ENCODE results near the gene CCDC137. TPM values are rescaled to one million over a fixed set of nuclear protein-coding genes. Genes with fewer than 3 reads are reported as not detected.

Gene CCDC137
- total RNA-seq, 4 donors from 2014 or later, result 18.2 to 25.6 (median 21.4) TPM

DNA sequence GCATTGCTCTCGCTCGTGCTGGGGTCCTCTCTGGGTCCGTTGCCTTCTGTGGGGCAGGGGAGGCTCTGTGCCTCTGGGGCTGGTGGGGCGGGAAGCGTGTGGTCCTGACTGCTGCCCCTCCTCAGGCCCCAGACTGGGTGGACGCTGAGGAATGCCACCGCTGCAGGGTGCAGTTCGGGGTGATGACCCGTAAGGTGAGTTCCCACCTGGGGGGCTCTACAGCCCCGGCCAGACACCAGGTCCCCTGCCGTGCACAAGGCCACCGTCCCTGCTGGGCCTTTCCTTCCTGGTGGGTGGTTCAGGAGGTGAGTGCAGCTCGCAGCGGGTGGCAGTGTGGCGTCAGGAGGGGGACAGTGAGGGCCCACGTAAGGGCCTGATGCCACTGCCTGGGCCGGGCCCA is 24.0 kb downstream of the CCDC137 start:
- DNase-seq, result no peak
- no peak overlapping the region for H3K27ac ChIP-seq
- WGBS, 2 donors, result 91% methylated on average over 4 of the region's 17 CpGs; no CpG with 5 or more reads in 1 of the 2 donors
- H3K36me3 ChIP-seq, result peaks cover 88 to 100% (median 90%) of the 10 kb centered on the region in 3 donors
- no peaks in the 10 kb centered on the region for H3K9me3 ChIP-seq
- TF ChIP-seq, protein P1, sequence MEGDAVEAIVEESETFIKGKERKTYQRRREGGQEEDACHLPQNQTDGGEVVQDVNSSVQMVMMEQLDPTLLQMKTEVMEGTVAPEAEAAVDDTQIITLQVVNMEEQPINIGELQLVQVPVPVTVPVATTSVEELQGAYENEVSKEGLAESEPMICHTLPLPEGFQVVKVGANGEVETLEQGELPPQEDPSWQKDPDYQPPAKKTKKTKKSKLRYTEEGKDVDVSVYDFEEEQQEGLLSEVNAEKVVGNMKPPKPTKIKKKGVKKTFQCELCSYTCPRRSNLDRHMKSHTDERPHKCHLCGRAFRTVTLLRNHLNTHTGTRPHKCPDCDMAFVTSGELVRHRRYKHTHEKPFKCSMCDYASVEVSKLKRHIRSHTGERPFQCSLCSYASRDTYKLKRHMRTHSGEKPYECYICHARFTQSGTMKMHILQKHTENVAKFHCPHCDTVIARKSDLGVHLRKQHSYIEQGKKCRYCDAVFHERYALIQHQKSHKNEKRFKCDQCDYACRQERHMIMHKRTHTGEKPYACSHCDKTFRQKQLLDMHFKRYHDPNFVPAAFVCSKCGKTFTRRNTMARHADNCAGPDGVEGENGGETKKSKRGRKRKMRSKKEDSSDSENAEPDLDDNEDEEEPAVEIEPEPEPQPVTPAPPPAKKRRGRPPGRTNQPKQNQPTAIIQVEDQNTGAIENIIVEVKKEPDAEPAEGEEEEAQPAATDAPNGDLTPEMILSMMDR (IDR thresholded peaks at IDR 0.05), result no peak
- no peak for TF ChIP-seq POLR2A (IDR thresholded peaks at IDR 0.05)
- no peak overlapping the region for H3K4me3 ChIP-seq
- intact Hi-C loops (cut with DNase I), result no loop called here
- H3K4me1 ChIP-seq, result peaks cover 11 to 40% (median 14%) of the 10 kb centered on the region in 3 donors
- no peaks in the 10 kb centered on the region for H3K27me3 ChIP-seq

DNA sequence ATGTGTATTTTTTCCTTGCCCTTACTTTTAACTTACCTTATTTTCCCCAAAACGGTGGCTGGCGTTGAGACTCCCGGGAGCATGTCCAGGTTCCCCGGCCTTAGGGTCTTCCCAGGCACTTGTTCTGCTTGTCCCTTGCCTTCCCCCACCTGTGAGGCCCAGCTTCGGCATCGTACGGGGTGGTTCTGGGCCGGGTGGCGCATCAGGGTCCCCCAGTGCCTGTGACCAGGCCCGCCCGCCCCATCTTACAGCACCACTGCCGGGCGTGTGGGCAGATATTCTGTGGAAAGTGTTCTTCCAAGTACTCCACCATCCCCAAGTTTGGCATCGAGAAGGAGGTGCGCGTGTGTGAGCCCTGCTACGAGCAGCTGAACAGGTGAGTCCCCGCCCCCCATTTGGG is 24.7 kb downstream of the CCDC137 start:
- Histone ChIP-seq H3K36me3 (peaks cover 88 to 100% (median 94%) of the 10 kb centered on the region in 3 donors), H3K4me3 (no peak overlapping the region), H3K27me3 (no peaks in the 10 kb centered on the region), H3K27ac (no peak overlapping the region), H3K4me1 (peaks cover 8 to 34% (median 12%) of the 10 kb centered on the region in 3 donors), H3K9me3 (no peaks in the 10 kb centered on the region)
- DNase-seq, result no peak
- intact Hi-C loops (cut with DNase I), result no loop called here
- no peak for TF ChIP-seq POLR2A (IDR thresholded peaks at IDR 0.05)
- TF ChIP-seq, protein P1 (IDR thresholded peaks at IDR 0.05), result no peak
- WGBS, 2 donors, result 82 to 88% methylated on average over 4 to 14 of the region's 18 CpGs

DNA sequence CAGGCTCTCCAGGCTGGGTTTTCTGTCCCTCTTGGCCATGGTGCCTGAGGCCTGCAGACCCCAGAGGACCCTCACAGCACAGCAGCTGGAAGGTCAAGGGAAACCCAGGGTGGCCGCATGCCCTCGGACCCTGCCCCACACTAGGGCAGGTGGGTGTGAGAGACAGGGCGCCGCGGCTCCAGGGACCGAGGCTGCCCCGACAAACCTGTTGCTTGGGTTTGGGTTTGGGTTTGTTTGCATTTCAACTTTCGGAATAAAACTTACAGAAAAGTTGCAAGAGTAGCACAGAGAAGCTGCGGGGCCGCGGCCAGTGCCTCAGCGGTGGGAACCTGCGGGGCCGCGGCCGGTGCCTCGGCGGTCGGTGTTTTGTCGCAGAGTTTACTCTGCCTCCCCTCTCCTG is 25.1 kb downstream of the CCDC137 start:
- Histone ChIP-seq H3K27me3 (no peaks in the 10 kb centered on the region), H3K27ac (no peak overlapping the region), H3K4me3 (no peak overlapping the region), H3K36me3 (peaks cover 88 to 100% (median 94%) of the 10 kb centered on the region in 3 donors), H3K4me1 (peaks cover 8 to 30% (median 12%) of the 10 kb centered on the region in 3 donors), H3K9me3 (no peaks in the 10 kb centered on the region)
- no peak for TF ChIP-seq POLR2A (IDR thresholded peaks at IDR 0.05)
- TF ChIP-seq, protein P1 (IDR thresholded peaks at IDR 0.05), result no peak
- intact Hi-C loops (cut with DNase I), result no loop called here
- DNase-seq, result no peak
- 93 to 99% methylated on average over 9 to 13 of the region's 20 CpGs for WGBS, 2 donors

DNA sequence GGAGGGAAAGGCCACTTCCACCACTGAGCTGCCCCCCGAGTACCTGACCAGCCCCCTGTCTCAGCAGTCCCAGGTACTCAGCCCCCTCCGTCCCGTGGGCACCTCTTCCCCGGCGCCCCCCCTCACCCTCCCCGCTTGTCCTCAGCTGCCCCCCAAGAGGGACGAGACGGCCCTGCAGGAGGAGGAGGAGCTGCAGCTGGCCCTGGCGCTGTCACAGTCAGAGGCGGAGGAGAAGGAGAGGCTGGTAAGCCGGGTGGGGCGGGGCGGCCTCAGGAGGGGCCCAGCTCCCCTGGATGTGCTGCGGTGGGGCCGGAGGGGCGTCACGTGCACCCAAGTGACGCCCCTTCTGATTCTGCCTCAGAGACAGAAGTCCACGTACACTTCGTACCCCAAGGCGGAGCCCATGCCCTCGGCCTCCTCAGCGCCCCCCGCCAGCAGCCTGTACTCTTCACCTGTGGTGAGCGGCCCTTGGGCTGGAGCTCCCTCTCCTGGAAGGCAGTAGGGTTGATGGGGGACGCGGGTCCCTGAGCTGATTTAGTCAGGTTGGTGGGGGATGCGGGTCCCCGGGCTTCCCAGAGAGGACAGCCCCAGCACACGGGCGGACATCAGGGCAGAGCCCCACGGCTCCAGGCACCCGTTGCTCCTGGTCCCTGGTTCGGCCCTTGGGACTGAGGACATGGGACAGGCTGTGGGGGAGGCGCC is 27.1 kb downstream of the CCDC137 start:
- intact Hi-C loops (cut with DNase I), result no loop called here
- no peak overlapping the region for H3K4me3 ChIP-seq
- 90% methylated on average over 2 of the region's 35 CpGs; no CpG with 5 or more reads in 1 of the 2 donors for WGBS, 2 donors
- no peaks in the 10 kb centered on the region for H3K9me3 ChIP-seq
- no peak for DNase-seq
- no peaks in the 10 kb centered on the region for H3K27me3 ChIP-seq
- no peak for TF ChIP-seq POLR2A (IDR thresholded peaks at IDR 0.05)
- TF ChIP-seq, protein P1 (IDR thresholded peaks at IDR 0.05), result no peak
- H3K27ac ChIP-seq, result no peak overlapping the region
- H3K36me3 ChIP-seq, result peaks cover 85 to 100% (median 88%) of the 10 kb centered on the region in 3 donors
- peaks cover under 1 to 12% (median 4%) of the 10 kb centered on the region in 3 donors for H3K4me1 ChIP-seq

DNA sequence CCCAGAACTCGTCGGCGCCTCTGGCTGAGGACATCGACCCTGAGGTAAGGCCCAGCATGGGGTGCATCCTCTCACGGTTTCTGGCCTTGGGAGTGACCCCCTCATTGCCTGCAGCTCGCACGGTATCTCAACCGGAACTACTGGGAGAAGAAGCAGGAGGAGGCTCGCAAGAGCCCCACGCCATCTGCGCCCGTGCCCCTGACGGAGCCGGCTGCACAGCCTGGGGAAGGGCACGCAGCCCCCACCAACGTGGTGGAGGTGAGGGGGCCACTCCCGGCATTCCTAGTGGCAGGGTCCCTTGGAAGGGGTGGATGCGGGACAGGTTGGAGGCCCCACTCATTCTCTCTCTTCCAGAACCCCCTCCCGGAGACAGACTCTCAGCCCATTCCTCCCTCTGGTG is 28.3 kb downstream of the CCDC137 start:
- peaks cover 0 to under 1% (median 0%) of the 10 kb centered on the region in 3 donors for H3K4me1 ChIP-seq

More for the DNA sequence above, 28.3 kb downstream of the CCDC137 start:
- intact Hi-C loops (cut with DNase I), result no loop called here
- DNase-seq, result no peak
- no peak overlapping the region for H3K4me3 ChIP-seq
- TF ChIP-seq, protein P1 (IDR thresholded peaks at IDR 0.05), result no peak
- no peak for TF ChIP-seq POLR2A (IDR thresholded peaks at IDR 0.05)
- H3K36me3 ChIP-seq, result peaks cover 83 to 100% (median 84%) of the 10 kb centered on the region in 3 donors
- H3K27ac ChIP-seq, result no peak overlapping the region
- 82% methylated on average over 6 of the region's 19 CpGs; no CpG with 5 or more reads in 1 of the 2 donors for WGBS, 2 donors
- no peaks in the 10 kb centered on the region for H3K27me3 ChIP-seq
- H3K9me3 ChIP-seq, result no peaks in the 10 kb centered on the region

Data from esophagus squamous epithelium (tissue), 5 donors.